Heart right ventricle (tissue), 16 donors: ENCODE measurements around the gene BUD23. TPM values are rescaled to one million over a fixed set of nuclear protein-coding genes. Genes with fewer than 3 reads are reported as not detected.
A peak's percentile ranks its signal among the peaks of the same experiment; 100 is the strongest.

Experiments
- ATAC-seq, 8 donors: fragments of 200-7000 bp; cut with Tn5 transposase; one replicate each; pipeline ENCODE4 v1.9.1; 2020; ENCODE audit warnings: mild to moderate bottlenecking in 8 of 8, moderate library complexity in 8 of 8, moderate number of reproducible peaks in 1 of 8
- DNase-seq, 2 donors: peaks; one replicate each; pipeline ENCODE4 v3.0.0-alpha.2; 2020
- H3K27ac ChIP-seq, 10 donors: fragments of 200-600 bp; sonication (generic) in 2 of 10; one replicate each; pipeline versions ENCODE4 v1.5.0 to v1.8.0; 2020 to 2022; ENCODE audit warnings: mild to moderate bottlenecking in 3 of 10
- H3K27me3 ChIP-seq, 7 donors: fragments of 200-600 bp; one replicate each; pipeline ENCODE4 v1.8.0; 2021 to 2022; ENCODE audit warnings: mild to moderate bottlenecking in 2 of 7
- H3K36me3 ChIP-seq, 9 donors: fragments of 200-600 bp; sonication (generic) in 1 of 9; one replicate each; pipeline versions ENCODE4 v1.5.0 to v1.8.0; 2020 to 2022; ENCODE audit warnings: mild to moderate bottlenecking in 2 of 9
- H3K4me1 ChIP-seq, 9 donors: fragments of 200-600 bp; sonication (generic) in 1 of 9; one replicate each; pipeline versions ENCODE4 v1.5.0 to v1.8.0; 2020 to 2022; ENCODE audit warnings: mild to moderate bottlenecking in 4 of 9
- H3K4me3 ChIP-seq, 10 donors: fragments of 200-600 bp; sonication (generic) in 2 of 10; one replicate each; pipeline versions ENCODE4 v1.5.0 to v1.8.0; 2020 to 2022; ENCODE audit warnings: mild to moderate bottlenecking in 7 of 10, moderate library complexity in 2 of 10
- H3K9me3 ChIP-seq, 11 donors: fragments of 200-600 bp in 10 of 11; sonication (generic) in 2 of 11; one replicate each; pipeline versions ENCODE4 v1.5.0 to v1.8.0; 2013 to 2022; ENCODE audit warnings: mild to moderate bottlenecking in 2 of 11, control low read depth in 1 of 11, moderate library complexity in 1 of 11
- WGBS, 2 donors: extraction: QIAGEN DNeasy Blood & Tissue Kit; methylation state at CpG; one replicate each; pipeline ENCODE4 v1.1.7; 2013; ENCODE audit warnings: inconsistent platforms in 1 of 2; 5-methylcytosine and 5-hydroxymethylcytosine counted together
- intact Hi-C, 10 donors: fragments of 100-400 bp; cut with DNase I; formaldehyde crosslinking; loops; one replicate each; pipeline versions ENCODE4 v1.11.1 to v1.14.2; 2022
- microRNA-seq, 2 donors: library from miRNA; unstranded; fragments of <30 nt; microRNA quantifications; one replicate each; pipeline ENCODE4 v1.2.0, GENCODE V29; 2021
- polyA plus RNA-seq, 2 donors: library from polyadenylated mRNA; stranded (reverse); fragments of 200-250 nt; gene quantifications; one replicate each; pipeline ENCODE4 v1.2.3, GENCODE V29; 2013
- total RNA-seq, 10 donors: library from RNA; stranded (reverse); fragmentation: NEBNext Ultra II Directional in 3 of 10; extraction: Animal tissue kit (Norgen Biotek cat#: 25700) in 3 of 10; gene quantifications; one replicate each; pipeline versions ENCODE4 v1.2.1 to v1.2.4, GENCODE V29; 2021 to 2023
- TF ChIP-seq, protein P1 (sequence below), 9 donors: fragments of 200-600 bp; sonication (generic) in 2 of 9; IDR thresholded peaks; one replicate each; pipeline versions ENCODE4 v1.5.0 to v1.8.0; 2021 to 2022; ENCODE audit warnings: antibody characterized with exemption in 9 of 9, mild to moderate bottlenecking in 5 of 9, moderate library complexity in 1 of 9
- donor health status: Arrhythmogenic right ventricular cardiomyopathy.
- donor health status: ischemic (EF 13 %, LVEDD 7.1; RV severe dilation, severe dysfunction).
- donor health status: healthy with polysubstance abuse.
- donor health status: DM: no; HTN: yes; CAD: no.
- donor health status: DM: no; HTN: no; CAD: no.
- donor health status: ischemic (EF 25% LVEDD 6.9; RV normal size, moderate dysfunction).
- donor health status: ischemic (EF 25% LVEDD 5.7; RV mildly dilated, moderate dysfunction).
- donor health status: healthy.
- donor health status: DM: yes; HTN: yes; CAD: no.
- donor health status: Ischemic cardiomyopathy.
- donor health status: ischemic (EF 35%, LVEDD 5.7; RV mildly dilated, moderate dysfunction).
- donor health status: nonischemic (EF 11% LVEDD 7.7; RV severe dilation, severe dysfunction).
- donor health status: DM: yes; HTN: yes; CAD: no.
- donor health status: PGD.
- donor health status: ischemic (EF 29% LVEDD 5.4; RV normal size, mild dysfunction).
- donor health status: nonischemic (EF 23%, LVEDD 6.1; RV moderate dilation, normal function).

BUD23 gene
- total and polyA plus RNA-seq, 12 donors = 63.4 to 134 (median 67.4) TPM

GRCh38 chr7:73746378-73746777, 63.0 kb downstream of the BUD23 start:
- 39 to 57% methylated on average over 4 of the region's 4 CpGs for WGBS, 2 donors
- no peak overlapping the region for H3K27ac ChIP-seq
- no peaks in the 10 kb centered on the region for H3K9me3 ChIP-seq
- no peaks in the 10 kb centered on the region for H3K27me3 ChIP-seq
- TF ChIP-seq, protein P1, sequence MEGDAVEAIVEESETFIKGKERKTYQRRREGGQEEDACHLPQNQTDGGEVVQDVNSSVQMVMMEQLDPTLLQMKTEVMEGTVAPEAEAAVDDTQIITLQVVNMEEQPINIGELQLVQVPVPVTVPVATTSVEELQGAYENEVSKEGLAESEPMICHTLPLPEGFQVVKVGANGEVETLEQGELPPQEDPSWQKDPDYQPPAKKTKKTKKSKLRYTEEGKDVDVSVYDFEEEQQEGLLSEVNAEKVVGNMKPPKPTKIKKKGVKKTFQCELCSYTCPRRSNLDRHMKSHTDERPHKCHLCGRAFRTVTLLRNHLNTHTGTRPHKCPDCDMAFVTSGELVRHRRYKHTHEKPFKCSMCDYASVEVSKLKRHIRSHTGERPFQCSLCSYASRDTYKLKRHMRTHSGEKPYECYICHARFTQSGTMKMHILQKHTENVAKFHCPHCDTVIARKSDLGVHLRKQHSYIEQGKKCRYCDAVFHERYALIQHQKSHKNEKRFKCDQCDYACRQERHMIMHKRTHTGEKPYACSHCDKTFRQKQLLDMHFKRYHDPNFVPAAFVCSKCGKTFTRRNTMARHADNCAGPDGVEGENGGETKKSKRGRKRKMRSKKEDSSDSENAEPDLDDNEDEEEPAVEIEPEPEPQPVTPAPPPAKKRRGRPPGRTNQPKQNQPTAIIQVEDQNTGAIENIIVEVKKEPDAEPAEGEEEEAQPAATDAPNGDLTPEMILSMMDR (IDR thresholded peaks at IDR 0.05) = no peak
- H3K4me1 ChIP-seq = peaks cover 0 to 9% (median 4%) of the 10 kb centered on the region in 9 donors
- ATAC-seq (peak in 3 of 8 donors; percentile 14 to 41 (median 35)), DNase-seq (no peak)
- H3K36me3 ChIP-seq = no peaks in the 10 kb centered on the region
- H3K4me3 ChIP-seq = no peak overlapping the region
- intact Hi-C loops = loop anchor here in 1 of 10 donors (10.0 kb wide), 1 partner anchor 108 kb away; no protein-coding TSS in a partner anchor

Small RNAs within 50 kb of the gene (microRNA-seq; reads per million reads assigned to microRNA genes)
- 0 reads per million in 2 donors for gene MIR4284

Other genes with a start within 250 kb of the BUD23 start
- gene FZD9, start 249.8 kb upstream of the BUD23 start, total RNA-seq = under 1 TPM in 5 of 10 donors, not detected in 5; 0.13 to 0.41 (median 0.15) TPM
- gene FZD9, start 249.8 kb upstream of the BUD23 start, polyA plus RNA-seq = under 1 TPM; 0.15 to 0.45 TPM
- gene BAZ1B, start 161.3 kb upstream of the BUD23 start, total RNA-seq = 10 to 100 TPM; 34.0 to 49.9 (median 41.5) TPM
- gene BAZ1B, start 161.3 kb upstream of the BUD23 start, polyA plus RNA-seq = 10 to 100 TPM; 11.7 to 17.2 TPM
- 10 to 100 TPM; 65.1 to 85.8 (median 73.9) TPM for gene BCL7B, start 125.9 kb upstream of the BUD23 start, total RNA-seq
- gene BCL7B, start 125.9 kb upstream of the BUD23 start, polyA plus RNA-seq = 10 to 100 TPM; 64.9 to 65.5 TPM
- 10 to 100 TPM in 7 of 10 donors, 1 to 10 TPM in 3; 7.7 to 20.6 (median 10.4) TPM for gene TBL2, start 105.0 kb upstream of the BUD23 start, total RNA-seq
- 10 to 100 TPM in 1 of 2 donors, 1 to 10 TPM in 1; 6.9 to 22.1 TPM for gene TBL2, start 105.0 kb upstream of the BUD23 start, polyA plus RNA-seq
- 1 to 10 TPM in 5 of 10 donors, under 1 TPM in 3, not detected in 2; 0.28 to 8.5 (median 1.9) TPM for gene MLXIPL, start 59.1 kb upstream of the BUD23 start, total RNA-seq
- 10 to 100 TPM in 1 of 2 donors, 1 to 10 TPM in 1; 2.8 to 22.8 TPM for gene MLXIPL, start 59.1 kb upstream of the BUD23 start, polyA plus RNA-seq
- gene VPS37D, start 15.8 kb upstream of the BUD23 start, total RNA-seq = 1 to 10 TPM; 1.1 to 3.6 (median 2.2) TPM
- gene VPS37D, start 15.8 kb upstream of the BUD23 start, polyA plus RNA-seq = 1 to 10 TPM; 1.2 to 1.4 TPM
- gene DNAJC30, start 144 bp upstream of the BUD23 start, total RNA-seq = 10 to 100 TPM; 12.1 to 20.8 (median 15.8) TPM
- gene DNAJC30, start 144 bp upstream of the BUD23 start, polyA plus RNA-seq = 1 to 10 TPM; 9.1 TPM
- 1 to 10 TPM in 9 of 10 donors, under 1 TPM in 1; 0.88 to 2.7 (median 1.8) TPM for gene STX1A, start 36.1 kb downstream of the BUD23 start, total RNA-seq
- 1 to 10 TPM; 2.5 to 3.4 TPM for gene STX1A, start 36.1 kb downstream of the BUD23 start, polyA plus RNA-seq
- 10 to 100 TPM; 20.0 to 36.8 (median 29.6) TPM for gene ABHD11, start 55.2 kb downstream of the BUD23 start, total RNA-seq
- 10 to 100 TPM; 26.8 to 36.6 TPM for gene ABHD11, start 55.2 kb downstream of the BUD23 start, polyA plus RNA-seq
- gene CLDN3, start 86.7 kb downstream of the BUD23 start, total RNA-seq = not detected
- gene CLDN3, start 86.7 kb downstream of the BUD23 start, polyA plus RNA-seq = not detected
- gene CLDN4, start 147.4 kb downstream of the BUD23 start, total RNA-seq = under 1 TPM in 2 of 10 donors, not detected in 8; 0.14 to 0.30 TPM
- under 1 TPM in 1 of 2 donors, not detected in 1; 0.03 TPM for gene CLDN4, start 147.4 kb downstream of the BUD23 start, polyA plus RNA-seq
- gene METTL27, start 158.9 kb downstream of the BUD23 start, total RNA-seq = 1 to 10 TPM in 1 of 10 donors, under 1 TPM in 7, not detected in 2; 0.31 to 1.3 (median 0.47) TPM
- gene METTL27, start 158.9 kb downstream of the BUD23 start, polyA plus RNA-seq = under 1 TPM in 1 of 2 donors, not detected in 1; 0.16 TPM
- not detected for gene TMEM270, start 177.6 kb downstream of the BUD23 start, total RNA-seq
- gene TMEM270, start 177.6 kb downstream of the BUD23 start, polyA plus RNA-seq = not detected